HepG2 (cell line): ENCODE measurements around the gene SLC2A6. TPM values are rescaled to one million over a fixed set of nuclear protein-coding genes. Genes with fewer than 3 reads are reported as not detected.

Experiments used
- ATRX ChIP-seq: sonication (generic); formaldehyde crosslinking; IDR thresholded peaks from 2 replicates; pipeline ENCODE4 v1.4.0; 2020; ENCODE audit warnings: missing genetic modification reagents, borderline replicate concordance
- BCL3 ChIP-seq: sonication (generic); formaldehyde crosslinking; IDR thresholded peaks from 2 replicates; pipeline ENCODE4 v1.5.1; 2020; ENCODE audit warnings: mild to moderate bottlenecking, missing genetic modification reagents, moderate library complexity
- BCLAF1 ChIP-seq: fragments of 450-650 bp; IDR thresholded peaks from 2 replicates; pipeline ENCODE4 v1.6.1; 2017; ENCODE audit warnings: mild to moderate bottlenecking
- HCFC1 ChIP-seq: fragments of 150-350 bp; IDR thresholded peaks from 2 replicates; pipeline ENCODE4 v1.6.1; 2014; ENCODE audit warnings: low read depth, low read length
- HMGXB4 ChIP-seq, 2 experiments: sonication (generic) in 1 of 2; formaldehyde crosslinking in 1 of 2; IDR thresholded peaks; 2 replicates each; pipeline versions ENCODE4 v1.4.0 to v1.6.1; 2018 to 2020; ENCODE audit warnings: missing genetic modification reagents in 2 of 2, borderline replicate concordance in 1 of 2, low read depth in 1 of 2, mild to moderate bottlenecking in 1 of 2, missing biosample characterization in 1 of 2
- IKZF4 ChIP-seq: sonication (generic); formaldehyde crosslinking; IDR thresholded peaks from 2 replicates; pipeline ENCODE4 v1.5.1; 2020; ENCODE audit warnings: borderline replicate concordance, mild to moderate bottlenecking, low read depth, missing genetic modification reagents; ENCODE audit errors: not compliant biosample characterization
- KDM5A ChIP-seq: fragments of 200-600 bp; sonication (generic); IDR thresholded peaks from 2 replicates; pipeline ENCODE4 v1.7.0; 2018; ENCODE audit warnings: antibody characterized with exemption, mild to moderate bottlenecking, low read length, borderline replicate concordance
- MAFK ChIP-seq, 2 experiments: IDR thresholded peaks in 1 of 2; conservative IDR thresholded peaks in 1 of 2; 2 replicates each; pipeline ENCODE4 v1.6.1; 2011; ENCODE audit warnings: improper control_type of control experiment in 2 of 2, low read length in 2 of 2
- NFIC ChIP-seq: IDR thresholded peaks from 2 replicates; pipeline ENCODE4 v1.6.1; 2012; ENCODE audit warnings: mild to moderate bottlenecking, low read length, inconsistent platforms
- PHF5A ChIP-seq: IDR thresholded peaks from one replicate; pipeline ENCODE4 v1.6.1; 2018; ENCODE audit warnings: low read depth, missing genetic modification reagents; ENCODE audit not compliant: unreplicated experiment
- ZNF382 ChIP-seq: sonication (generic); formaldehyde crosslinking; IDR thresholded peaks from 2 replicates; pipeline ENCODE4 v1.5.0; 2020; ENCODE audit warnings: missing genetic modification reagents, mild to moderate bottlenecking, borderline replicate concordance
- ZNF431 ChIP-seq: sonication (generic); formaldehyde crosslinking; IDR thresholded peaks from 2 replicates; pipeline ENCODE4 v1.9.0; 2022; ENCODE audit warnings: missing genetic modification reagents, low read depth, mild to moderate bottlenecking, borderline replicate concordance
- ZNF432 ChIP-seq: sonication (generic); formaldehyde crosslinking; IDR thresholded peaks from 2 replicates; pipeline ENCODE4 v1.5.0; 2020; ENCODE audit warnings: missing genetic modification reagents, mild to moderate bottlenecking, borderline replicate concordance
- ZNF543 ChIP-seq: sonication (generic); formaldehyde crosslinking; IDR thresholded peaks from 2 replicates; pipeline ENCODE4 v1.4.0; 2020; ENCODE audit warnings: mild to moderate bottlenecking, missing genetic modification reagents
- ZNF615 ChIP-seq: sonication (generic); formaldehyde crosslinking; IDR thresholded peaks from 2 replicates; pipeline ENCODE4 v1.5.0; 2020; ENCODE audit warnings: mild to moderate bottlenecking, missing genetic modification reagents, borderline replicate concordance
- ZNF7 ChIP-seq: IDR thresholded peaks from 2 replicates; pipeline ENCODE4 v1.6.1; 2016; ENCODE audit warnings: missing biosample characterization, missing genetic modification reagents
- ZNF761 ChIP-seq: sonication (generic); formaldehyde crosslinking; conservative IDR thresholded peaks from 2 replicates; pipeline ENCODE4 v1.4.0; 2020; ENCODE audit warnings: mild to moderate bottlenecking, missing genetic modification reagents
- ZNF766 ChIP-seq: sonication (generic); formaldehyde crosslinking; IDR thresholded peaks from 2 replicates; pipeline ENCODE4 v1.5.0; 2020; ENCODE audit warnings: missing genetic modification reagents, borderline replicate concordance
- ZNF770 ChIP-seq: sonication (generic); formaldehyde crosslinking; IDR thresholded peaks from 2 replicates; pipeline ENCODE4 v1.5.0; 2020; ENCODE audit warnings: mild to moderate bottlenecking, missing genetic modification reagents
- ZZZ3 ChIP-seq: sonication (generic); formaldehyde crosslinking; IDR thresholded peaks from 2 replicates; pipeline ENCODE4 v1.4.0; 2020; ENCODE audit warnings: missing genetic modification reagents, mild to moderate bottlenecking, borderline replicate concordance
- polyA plus RNA-seq, 8 experiments: library from polyadenylated mRNA; depleted of rRNA in 3 of 8; stranded (reverse) in 7 of 8; unstranded in 1 of 8; fragments of >200 nt; fragmentation: Illumina TruSeq in 4 of 8; extraction: Trizol in 4 of 8; gene quantifications; 2 replicates each; pipeline versions ENCODE4 v1.2.1 to v1.2.3, GENCODE V29; 2011 to 2016; ENCODE audit warnings: low read depth in 4 of 8, missing spikeins in 1 of 8, mixed read lengths in 1 of 8; ENCODE audit not compliant: insufficient read depth in 1 of 8
- total RNA-seq, 5 experiments: library from RNA; depleted of rRNA; stranded (reverse); fragments of >200 nt; fragmentation: Illumina TruSeq; extraction: Trizol; gene quantifications; 2 replicates each; pipeline ENCODE4 v1.2.3, GENCODE V29; 2016; ENCODE audit warnings: low read depth in 1 of 5

The SLC2A6 gene
- total and polyA plus RNA-seq, 2 of the 13 experiments (the other 11 are each of a cell fraction or from before 2014, with no cell fraction given), result 4.1 to 15.0 TPM

GRCh38 chr9:133421615-133422542 is 57.0 kb downstream of the SLC2A6 start, which contains the start of gene ADAMTS13 (continued):
- TF ChIP-seq IKZF4 (CRISPR knock-in tag) (no peak), ZNF382 (CRISPR knock-in tag) (no peak), ATRX (no peak), NFIC (no peak), KDM5A (no peak), HMGXB4 (CRISPR knock-in tag; IDR thresholded peaks at IDR 0.05; ENCODE audit: borderline replicate concordance in 1 of 2, low read depth in 1 of 2) (0 out of 4 replicates have a peak, but pooled peaks of 1 of the 2 experiments have one; percentile 20), ZZZ3 (no peak), ZNF432 (CRISPR knock-in tag) (no peak), ZNF615 (CRISPR knock-in tag) (no peak), ZNF770 (CRISPR knock-in tag) (no peak), BCL3 (no peak), ZNF543 (peak; percentile 69; the same call in 1 of the 2 replicates), ZNF7 (no peak), ZNF761 (CRISPR knock-in tag) (no peak), PHF5A (CRISPR knock-in tag) (no peak), MAFK (conservative IDR thresholded peaks at IDR 0.05 in 1 of 2, IDR thresholded peaks at IDR 0.05 in 1 of 2; ENCODE audit: low read length in 2 of 2) (no peak), ZNF766 (CRISPR knock-in tag) (no peak), HCFC1 (no peak), BCLAF1 (no peak), ZNF431 (CRISPR knock-in tag) (no peak)
